Activated T-cell treated with anti-CD3 and anti-CD28 coated beads, Interleukin-2, amount 50 U/mL, for 24 hours (primary cell): ENCODE measurements around the gene USF3.
"Not testable (repeated sequence)": the region's sequence is repeated elsewhere in the genome, so short reads cannot be mapped to it uniquely, and the experiment has no call there.

Experiments
- DNase-seq: peaks from one replicate; pipeline ENCODE4 v3.0.0-alpha.2; 2020
- H3K27ac Mint-ChIP-seq: 2 replicates; pipeline ENCODE4 v1.8.0; 2020; ENCODE audit warnings: mild to moderate bottlenecking, mixed read lengths
- H3K27me3 Mint-ChIP-seq: 2 replicates; pipeline ENCODE4 v1.8.0; 2020; ENCODE audit warnings: mixed read lengths
- H3K36me3 Mint-ChIP-seq: 2 replicates; pipeline ENCODE4 v1.8.0; 2020; ENCODE audit warnings: low read depth, mixed read lengths
- H3K4me1 Mint-ChIP-seq: 2 replicates; pipeline ENCODE4 v1.8.0; 2020; ENCODE audit warnings: low read depth, mixed read lengths
- H3K4me3 Mint-ChIP-seq: 2 replicates; pipeline ENCODE4 v1.8.0; 2020; ENCODE audit warnings: mild to moderate bottlenecking, moderate library complexity, mixed read lengths
- H3K9me3 Mint-ChIP-seq: 2 replicates; pipeline ENCODE4 v1.8.0; 2020; ENCODE audit warnings: mixed read lengths

USF3 gene

DNA sequence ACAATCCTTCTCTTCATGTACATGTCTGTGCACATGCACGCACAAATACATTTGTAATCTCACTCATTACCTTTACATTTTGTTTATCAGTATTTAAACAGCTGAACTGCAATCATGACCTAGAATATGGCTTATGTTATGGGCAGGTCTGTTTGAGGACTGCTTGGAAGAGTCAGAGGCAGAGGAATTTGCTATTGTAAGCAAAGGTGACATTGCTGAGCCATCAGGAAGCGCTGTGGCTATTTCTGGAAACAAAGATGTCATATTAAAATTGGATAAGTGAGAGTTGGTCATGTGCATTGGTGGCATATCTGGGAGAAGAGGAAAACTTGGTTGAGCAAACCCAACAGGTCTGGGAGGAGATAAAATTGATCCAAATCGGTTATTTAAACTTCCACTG lies 41.6 kb downstream of the USF3 start:
- H3K36me3 Mint-ChIP-seq, result peaks cover 52% of the 10 kb centered on the region
- H3K27ac Mint-ChIP-seq, result no peak overlapping the region
- no peak for DNase-seq
- no peaks in the 10 kb centered on the region for H3K27me3 Mint-ChIP-seq
- no peak overlapping the region for H3K4me3 Mint-ChIP-seq
- H3K4me1 Mint-ChIP-seq, result no peaks in the 10 kb centered on the region
- H3K9me3 Mint-ChIP-seq, result peaks cover 9% of the 10 kb centered on the region

GRCh38 chr3:113654310-113654709 lies 42.1 kb downstream of the USF3 start:
- no peaks in the 10 kb centered on the region for H3K4me1 Mint-ChIP-seq

DNA sequence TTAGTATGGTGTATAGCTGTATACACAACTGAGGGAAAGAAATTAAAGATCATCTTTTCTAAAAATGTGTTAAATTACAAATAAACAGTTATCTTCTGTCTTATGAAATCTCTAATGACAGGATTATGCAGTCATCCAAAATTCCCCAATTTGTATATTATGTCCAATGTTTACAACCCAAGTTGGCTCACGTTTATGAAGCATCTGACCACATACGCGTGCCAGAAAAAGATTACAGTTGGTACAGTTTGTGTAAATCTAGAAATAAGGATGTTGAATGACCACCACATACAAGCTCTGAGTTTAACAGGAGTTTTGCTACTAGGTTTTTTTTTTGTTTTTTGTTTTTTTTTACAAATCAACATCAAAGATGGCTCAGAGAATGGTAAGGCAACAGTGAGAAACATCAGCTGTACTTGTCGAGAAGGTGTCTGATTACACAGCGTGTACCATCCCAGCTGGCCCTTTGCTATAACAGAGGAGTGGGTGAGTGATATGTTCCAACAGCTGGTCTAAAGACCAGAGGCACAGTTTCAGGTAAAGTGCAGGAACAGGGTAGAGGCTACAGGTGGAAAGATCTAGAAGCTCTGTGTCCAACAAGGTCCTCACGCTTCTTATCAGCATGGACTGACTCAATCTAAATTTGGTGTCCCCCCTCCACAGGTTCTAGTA lies 47.1 kb downstream of the USF3 start:
- H3K27ac Mint-ChIP-seq, result no peak overlapping the region
- peaks cover 25% of the 10 kb centered on the region for H3K36me3 Mint-ChIP-seq
- H3K9me3 Mint-ChIP-seq, result peaks cover 16% of the 10 kb centered on the region
- H3K27me3 Mint-ChIP-seq, result no peaks in the 10 kb centered on the region
- no peak overlapping the region for H3K4me3 Mint-ChIP-seq
- DNase-seq, result no peak
- H3K4me1 Mint-ChIP-seq, result no peaks in the 10 kb centered on the region

More at GRCh38 chr3:113654310-113654709, 42.1 kb downstream of the USF3 start:
- no peaks in the 10 kb centered on the region for H3K27me3 Mint-ChIP-seq
- peaks cover 6% of the 10 kb centered on the region for H3K9me3 Mint-ChIP-seq
- no peak for DNase-seq
- no peak overlapping the region for H3K27ac Mint-ChIP-seq
- H3K36me3 Mint-ChIP-seq, result peaks cover 50% of the 10 kb centered on the region
- H3K4me3 Mint-ChIP-seq, result no peak overlapping the region

DNA sequence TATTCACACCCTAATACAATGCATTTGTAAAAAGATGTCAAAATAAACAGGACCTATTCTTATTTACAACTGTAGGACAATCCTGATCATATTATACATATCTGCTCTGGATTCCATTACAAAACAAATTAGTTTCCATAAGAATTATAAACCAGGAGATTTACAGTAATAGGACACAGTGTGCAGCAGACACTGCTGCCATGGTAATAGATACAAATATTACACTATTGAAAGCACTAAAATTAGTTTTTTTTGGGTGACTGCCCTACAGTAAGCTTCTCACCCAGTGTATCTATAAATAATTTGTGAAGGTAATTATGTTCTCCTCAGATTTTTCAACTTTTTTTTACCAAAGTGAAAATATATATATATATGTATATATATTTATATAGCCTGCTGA lies 47.9 kb downstream of the USF3 start:
- H3K27ac Mint-ChIP-seq, result no peak overlapping the region
- H3K4me1 Mint-ChIP-seq, result no peaks in the 10 kb centered on the region
- peaks cover 23% of the 10 kb centered on the region for H3K9me3 Mint-ChIP-seq
- DNase-seq, result no peak
- H3K4me3 Mint-ChIP-seq, result no peak overlapping the region
- H3K36me3 Mint-ChIP-seq, result peaks cover 27% of the 10 kb centered on the region
- H3K27me3 Mint-ChIP-seq, result no peaks in the 10 kb centered on the region

- no peak overlapping the region for H3K27ac Mint-ChIP-seq
- no peaks in the 10 kb centered on the region for H3K27me3 Mint-ChIP-seq
- no peak for DNase-seq
- no peak overlapping the region for H3K4me3 Mint-ChIP-seq
- no peaks in the 10 kb centered on the region for H3K4me1 Mint-ChIP-seq
- H3K36me3 Mint-ChIP-seq, result peaks cover 14% of the 10 kb centered on the region
- peaks cover 23% of the 10 kb centered on the region for H3K9me3 Mint-ChIP-seq
Measured at GRCh38 chr3:113643583-113643982, 52.9 kb downstream of the USF3 start.

DNA sequence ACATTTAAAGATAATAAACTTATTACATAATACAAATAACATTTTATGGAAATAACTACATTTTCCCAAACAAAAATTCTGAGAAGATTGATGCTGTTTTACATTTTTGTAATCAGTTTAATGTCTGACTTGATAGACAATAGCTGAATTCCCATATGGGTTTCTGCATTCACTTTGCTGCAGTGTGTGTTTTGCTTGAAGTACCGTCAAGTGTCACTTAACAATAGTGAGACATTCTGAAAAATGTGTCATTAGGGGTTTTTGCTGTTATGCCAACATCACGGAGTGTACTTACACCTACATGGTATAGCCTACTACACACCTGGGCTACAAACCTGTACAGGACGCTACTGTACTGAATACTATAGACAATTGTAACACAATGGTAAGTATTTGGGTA lies 57.5 kb downstream of the USF3 start:
- Mint-ChIP-seq H3K27ac (no peak overlapping the region), H3K4me1 (no peaks in the 10 kb centered on the region), H3K36me3 (peaks cover 1% of the 10 kb centered on the region), H3K9me3 (peaks cover 4% of the 10 kb centered on the region), H3K4me3 (no peak overlapping the region), H3K27me3 (no peaks in the 10 kb centered on the region)
- DNase-seq, result no peak

GRCh38 chr3:113637756-113638155 lies 58.7 kb downstream of the USF3 start:
- Mint-ChIP-seq H3K27me3 (no peaks in the 10 kb centered on the region), H3K36me3 (no peaks in the 10 kb centered on the region), H3K4me1 (no peaks in the 10 kb centered on the region), H3K27ac (no peak overlapping the region), H3K9me3 (no peaks in the 10 kb centered on the region), H3K4me3 (no peak overlapping the region)
- DNase-seq, result no peak

DNA sequence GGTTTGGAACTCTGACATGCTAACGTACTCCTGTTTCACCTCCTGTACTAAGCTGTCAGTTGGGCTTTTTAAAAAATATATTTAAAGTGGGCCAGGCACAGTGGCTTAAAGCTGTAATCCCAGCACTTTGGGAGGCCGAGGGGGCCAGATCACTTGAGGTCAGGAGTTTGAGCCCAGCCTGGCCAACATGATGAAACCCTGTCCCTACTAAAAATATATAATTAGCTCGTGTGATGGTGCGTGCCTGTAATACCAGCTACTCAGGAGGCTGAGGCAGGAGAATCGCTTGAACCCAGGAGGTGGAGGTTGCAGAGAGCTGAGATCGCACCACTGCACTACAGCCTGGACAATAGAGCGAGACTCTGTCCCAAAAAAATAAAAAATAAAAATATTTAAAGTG lies 60.4 kb downstream of the USF3 start:
- not testable (repeated sequence) for H3K4me3 Mint-ChIP-seq, H3K4me1 Mint-ChIP-seq, H3K27ac Mint-ChIP-seq, H3K36me3 Mint-ChIP-seq, DNase-seq, H3K27me3 Mint-ChIP-seq, H3K9me3 Mint-ChIP-seq

DNA sequence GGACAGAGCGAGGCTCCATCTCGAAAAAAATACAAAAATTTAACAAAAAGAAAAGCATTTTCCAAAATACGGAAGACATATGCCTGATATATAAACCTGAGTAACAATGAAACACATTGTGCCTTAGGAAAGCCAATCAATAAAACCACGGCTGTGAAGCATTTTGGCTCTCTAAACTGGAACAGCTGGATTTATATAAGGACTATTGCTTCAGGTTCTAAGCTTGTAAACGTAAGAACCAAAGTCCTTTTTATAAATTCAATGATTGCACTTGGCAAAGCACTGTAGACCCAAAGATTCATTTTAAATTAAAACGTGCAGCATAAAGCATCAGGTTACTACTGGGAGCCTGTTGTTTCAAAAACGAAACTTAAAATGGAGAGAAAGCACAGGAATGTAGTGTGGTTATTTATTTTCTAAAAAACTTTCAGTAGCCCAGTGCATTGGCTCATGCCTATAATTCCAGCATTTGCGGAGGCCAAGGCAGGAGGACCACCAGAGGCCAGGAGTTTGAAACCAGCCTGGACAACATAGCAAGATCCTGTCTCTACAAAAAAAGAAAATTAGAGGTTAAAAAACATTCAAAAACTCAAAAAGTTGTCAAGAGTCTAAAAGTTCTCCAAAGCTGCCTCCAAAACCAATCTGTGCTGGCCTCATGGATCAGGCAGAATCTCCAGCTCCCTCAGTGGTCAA lies 61.5 kb downstream of the USF3 start:
- Mint-ChIP-seq H3K36me3 (peaks cover 6% of the 10 kb centered on the region), H3K9me3 (no peaks in the 10 kb centered on the region), H3K4me3 (no peak overlapping the region), H3K4me1 (no peaks in the 10 kb centered on the region), H3K27ac (no peak overlapping the region), H3K27me3 (no peaks in the 10 kb centered on the region)
- no peak for DNase-seq

GRCh38 chr3:113631573-113631972 lies 64.9 kb downstream of the USF3 start:
- Mint-ChIP-seq H3K9me3 (no peaks in the 10 kb centered on the region), H3K4me3 (no peak overlapping the region), H3K4me1 (no peaks in the 10 kb centered on the region), H3K27me3 (no peaks in the 10 kb centered on the region), H3K27ac (no peak overlapping the region), H3K36me3 (peaks cover 36% of the 10 kb centered on the region)
- DNase-seq, result no peak

DNA sequence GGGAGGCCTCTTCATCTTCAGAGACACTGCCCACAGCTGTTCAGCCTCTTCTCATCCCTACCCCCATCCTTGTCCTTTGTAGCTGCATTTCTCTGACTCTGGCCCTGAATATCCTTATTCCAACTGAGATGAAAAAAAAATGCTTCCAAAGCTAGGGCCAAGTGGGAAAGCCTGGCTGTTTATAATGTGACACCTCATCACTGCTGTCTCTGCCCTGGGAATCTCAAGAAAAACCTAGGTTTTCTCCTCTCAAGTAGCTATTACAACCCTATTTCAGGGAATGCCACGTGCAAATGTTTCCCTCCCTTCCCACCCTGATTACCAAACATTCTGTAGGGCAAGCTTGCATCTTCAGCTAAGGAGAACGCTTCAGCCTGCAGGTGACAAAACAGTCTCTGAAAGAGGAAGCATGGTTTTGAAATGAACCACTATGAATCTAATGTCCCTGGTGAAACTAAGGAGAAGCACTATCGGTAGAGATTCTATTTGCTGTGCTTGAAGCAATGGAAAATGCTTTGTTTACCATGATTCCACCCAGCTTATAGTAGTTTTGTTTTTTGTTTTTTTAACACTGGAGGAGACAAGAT lies 65.4 kb downstream of the USF3 start:
- H3K36me3 Mint-ChIP-seq, result peaks cover 40% of the 10 kb centered on the region
- H3K4me3 Mint-ChIP-seq, result no peak overlapping the region
- no peaks in the 10 kb centered on the region for H3K4me1 Mint-ChIP-seq

GRCh38 chr3:113629584-113630421 lies 66.6 kb downstream of the USF3 start:
- Mint-ChIP-seq H3K27ac (peak overlapping the region; percentile 4), H3K27me3 (no peaks in the 10 kb centered on the region), H3K4me1 (no peaks in the 10 kb centered on the region), H3K9me3 (no peaks in the 10 kb centered on the region), H3K36me3 (peaks cover 50% of the 10 kb centered on the region), H3K4me3 (no peak overlapping the region)
- no peak for DNase-seq

More for the DNA sequence above, 65.4 kb downstream of the USF3 start:
- no peak overlapping the region for H3K27ac Mint-ChIP-seq
- H3K9me3 Mint-ChIP-seq, result no peaks in the 10 kb centered on the region
- H3K27me3 Mint-ChIP-seq, result no peaks in the 10 kb centered on the region
- DNase-seq, result no peak

DNA sequence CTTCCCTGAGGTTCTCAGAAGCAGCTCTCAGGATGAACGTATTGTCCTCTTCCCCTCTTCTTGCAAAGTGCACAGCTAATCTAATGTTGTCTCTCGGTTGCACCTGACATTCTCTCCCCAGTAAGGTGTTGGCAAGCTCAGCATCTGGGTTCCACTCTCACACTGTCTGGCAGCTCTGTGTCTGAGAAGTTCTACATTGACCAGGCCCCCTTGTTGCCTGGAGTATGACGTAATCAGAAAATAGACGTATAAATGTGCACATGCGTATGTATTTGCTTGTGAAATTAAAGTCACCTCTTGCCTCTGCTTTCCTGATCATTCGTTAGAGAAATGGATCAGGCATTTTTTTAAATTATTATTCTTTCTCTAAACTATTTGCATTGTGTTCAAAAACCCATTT lies 67.7 kb downstream of the USF3 start:
- Mint-ChIP-seq H3K27ac (no peak overlapping the region), H3K4me3 (no peak overlapping the region), H3K36me3 (peaks cover 59% of the 10 kb centered on the region), H3K27me3 (no peaks in the 10 kb centered on the region), H3K9me3 (no peaks in the 10 kb centered on the region), H3K4me1 (no peaks in the 10 kb centered on the region)
- no peak for DNase-seq

- Mint-ChIP-seq H3K4me1 (no peaks in the 10 kb centered on the region), H3K36me3 (peaks cover 63% of the 10 kb centered on the region)
- DNase-seq, result no peak
Measured at GRCh38 chr3:113628316-113628715, 68.1 kb downstream of the USF3 start.

More at GRCh38 chr3:113628316-113628715, 68.1 kb downstream of the USF3 start:
- Mint-ChIP-seq H3K4me3 (no peak overlapping the region), H3K9me3 (no peaks in the 10 kb centered on the region), H3K27me3 (no peaks in the 10 kb centered on the region), H3K27ac (no peak overlapping the region)
